Gastrocnemius medialis (tissue), 4 donors: ENCODE measurements around the gene TNFRSF1B. TPM values are rescaled to one million over a fixed set of nuclear protein-coding genes. Genes with fewer than 3 reads are reported as not detected.
A peak's percentile ranks its signal among the peaks of the same experiment; 100 is the strongest.

ENCODE experiments used
- ATAC-seq, 2 donors: fragments of 150-250 bp; one replicate each; pipeline ENCODE4 v1.9.1; 2016
- DNase-seq, 2 donors: peaks; one replicate each; pipeline ENCODE4 v3.0.0-alpha.2; 2019
- H3K27ac ChIP-seq, 4 donors: fragments of 200-600 bp; sonication (generic); 1 replicate in 1 of 4; 2 replicates in 3 of 4; pipeline ENCODE4 v1.5.1; 2016 to 2018; ENCODE audit warnings: mild to moderate bottlenecking in 2 of 4, moderate library complexity in 1 of 4
- H3K27me3 ChIP-seq, 3 donors: fragments of 200-600 bp; sonication (generic) in 2 of 3; 1 replicate in 1 of 3; 2 replicates in 2 of 3; pipeline versions ENCODE4 v1.5.1 to v1.6.0; 2016 to 2019; ENCODE audit warnings: mild to moderate bottlenecking in 1 of 3, moderate library complexity in 1 of 3
- H3K36me3 ChIP-seq, 2 donors: fragments of 200-600 bp; sonication (generic) in 1 of 2; one replicate each; pipeline ENCODE4 v1.5.1; 2017 to 2018
- H3K4me1 ChIP-seq, 2 donors: fragments of 200-600 bp; sonication (generic) in 1 of 2; one replicate each; pipeline ENCODE4 v1.5.1; 2016 to 2017; ENCODE audit warnings: mild to moderate bottlenecking in 2 of 2
- H3K4me3 ChIP-seq, 4 donors: fragments of 200-600 bp; sonication (generic) in 3 of 4; 1 replicate in 1 of 4; 2 replicates in 3 of 4; pipeline ENCODE4 v1.5.1; 2016 to 2019; ENCODE audit warnings: mild to moderate bottlenecking in 2 of 4
- H3K9me3 ChIP-seq, 3 donors: fragments of 200-600 bp; sonication (generic) in 2 of 3; 1 replicate in 1 of 3; 2 replicates in 2 of 3; pipeline ENCODE4 v1.5.1; 2016 to 2019
- POLR2A ChIP-seq, 2 donors: fragments of 450-650 bp; IDR thresholded peaks; one replicate each; pipeline ENCODE4 v1.6.1; 2017; ENCODE audit warnings: antibody characterized with exemption in 2 of 2, mild to moderate bottlenecking in 2 of 2, moderate library complexity in 2 of 2
- in situ Hi-C, 4 donors: fragments of 200-750 bp; cut with MboI; loops; one replicate each; pipeline versions ENCODE4 v1.15.0 to v1.8.0; 2017; ENCODE audit warnings: low sequenced_read_pairs in 4 of 4
- intact Hi-C: fragments of 100-400 bp; cut with DNase I; formaldehyde crosslinking; loops from one replicate; pipeline ENCODE4 v1.15.1; 2023; ENCODE audit warnings: low total_unique reads
- total RNA-seq, 4 donors: library from RNA; depleted of rRNA; stranded (reverse); fragments of >200 nt; gene quantifications; one replicate each; pipeline versions ENCODE4 v1.1.0 to v1.2.3, GENCODE V29; 2016
- TF ChIP-seq, protein P1 (sequence below), 5 experiments: fragments of 450-650 bp in 3 of 5; fragments of 200-600 bp in 2 of 5; sonication (generic) in 2 of 5; IDR thresholded peaks in 4 of 5; conservative IDR thresholded peaks in 1 of 5; 1 replicate in 4 of 5; 2 replicates in 1 of 5; pipeline ENCODE4 v1.5.1; 2016 to 2019; ENCODE audit warnings: antibody characterized with exemption in 5 of 5, mild to moderate bottlenecking in 3 of 5, moderate library complexity in 3 of 5

The TNFRSF1B gene
- total RNA-seq, 4 donors from 2014 or later = 14.0 to 29.5 (median 18.8) TPM

- intact Hi-C loops (loop anchor here (5.0 kb wide), 1 partner anchor 46 kb away; no protein-coding TSS in a partner anchor), in situ Hi-C loops (no loop called here)
- ATAC-seq (no peak), DNase-seq (no peak)
- Histone ChIP-seq H3K36me3 (no peaks in the 10 kb centered on the region), H3K27ac (no peak overlapping the region), H3K9me3 (no peaks in the 10 kb centered on the region), H3K4me3 (no peak overlapping the region), H3K4me1 (peaks cover 8 to 13% of the 10 kb centered on the region in 2 donors), H3K27me3 (no peaks in the 10 kb centered on the region)
- TF ChIP-seq POLR2A (IDR thresholded peaks at IDR 0.05) = no peak
- TF ChIP-seq, protein P1, sequence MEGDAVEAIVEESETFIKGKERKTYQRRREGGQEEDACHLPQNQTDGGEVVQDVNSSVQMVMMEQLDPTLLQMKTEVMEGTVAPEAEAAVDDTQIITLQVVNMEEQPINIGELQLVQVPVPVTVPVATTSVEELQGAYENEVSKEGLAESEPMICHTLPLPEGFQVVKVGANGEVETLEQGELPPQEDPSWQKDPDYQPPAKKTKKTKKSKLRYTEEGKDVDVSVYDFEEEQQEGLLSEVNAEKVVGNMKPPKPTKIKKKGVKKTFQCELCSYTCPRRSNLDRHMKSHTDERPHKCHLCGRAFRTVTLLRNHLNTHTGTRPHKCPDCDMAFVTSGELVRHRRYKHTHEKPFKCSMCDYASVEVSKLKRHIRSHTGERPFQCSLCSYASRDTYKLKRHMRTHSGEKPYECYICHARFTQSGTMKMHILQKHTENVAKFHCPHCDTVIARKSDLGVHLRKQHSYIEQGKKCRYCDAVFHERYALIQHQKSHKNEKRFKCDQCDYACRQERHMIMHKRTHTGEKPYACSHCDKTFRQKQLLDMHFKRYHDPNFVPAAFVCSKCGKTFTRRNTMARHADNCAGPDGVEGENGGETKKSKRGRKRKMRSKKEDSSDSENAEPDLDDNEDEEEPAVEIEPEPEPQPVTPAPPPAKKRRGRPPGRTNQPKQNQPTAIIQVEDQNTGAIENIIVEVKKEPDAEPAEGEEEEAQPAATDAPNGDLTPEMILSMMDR (IDR thresholded peaks at IDR 0.05 in 4 of 5, conservative IDR thresholded peaks at IDR 0.05 in 1 of 5) = no peak
Measured at GRCh38 chr1:12141163-12141850, 25.5 kb upstream of the TNFRSF1B start.

GRCh38 chr1:12142141-12142823 is 24.5 kb upstream of the TNFRSF1B start:
- H3K27ac ChIP-seq = peak overlapping the region in 2 of 4 donors; percentile 65 to 66
- TF ChIP-seq POLR2A (IDR thresholded peaks at IDR 0.05) = no peak
- TF ChIP-seq, protein P1 (IDR thresholded peaks at IDR 0.05 in 4 of 5, conservative IDR thresholded peaks at IDR 0.05 in 1 of 5) = no peak
- H3K9me3 ChIP-seq = no peaks in the 10 kb centered on the region
- in situ Hi-C loops = no loop called here
- ATAC-seq (no peak), DNase-seq (no peak)
- intact Hi-C loops = loop anchor here (5.0 kb wide), 1 partner anchor 45 kb away; no protein-coding TSS in a partner anchor
- H3K4me3 ChIP-seq = no peak overlapping the region
- no peaks in the 10 kb centered on the region for H3K36me3 ChIP-seq
- peaks cover 8 to 13% of the 10 kb centered on the region in 2 donors for H3K4me1 ChIP-seq
- H3K27me3 ChIP-seq = no peaks in the 10 kb centered on the region

DNA sequence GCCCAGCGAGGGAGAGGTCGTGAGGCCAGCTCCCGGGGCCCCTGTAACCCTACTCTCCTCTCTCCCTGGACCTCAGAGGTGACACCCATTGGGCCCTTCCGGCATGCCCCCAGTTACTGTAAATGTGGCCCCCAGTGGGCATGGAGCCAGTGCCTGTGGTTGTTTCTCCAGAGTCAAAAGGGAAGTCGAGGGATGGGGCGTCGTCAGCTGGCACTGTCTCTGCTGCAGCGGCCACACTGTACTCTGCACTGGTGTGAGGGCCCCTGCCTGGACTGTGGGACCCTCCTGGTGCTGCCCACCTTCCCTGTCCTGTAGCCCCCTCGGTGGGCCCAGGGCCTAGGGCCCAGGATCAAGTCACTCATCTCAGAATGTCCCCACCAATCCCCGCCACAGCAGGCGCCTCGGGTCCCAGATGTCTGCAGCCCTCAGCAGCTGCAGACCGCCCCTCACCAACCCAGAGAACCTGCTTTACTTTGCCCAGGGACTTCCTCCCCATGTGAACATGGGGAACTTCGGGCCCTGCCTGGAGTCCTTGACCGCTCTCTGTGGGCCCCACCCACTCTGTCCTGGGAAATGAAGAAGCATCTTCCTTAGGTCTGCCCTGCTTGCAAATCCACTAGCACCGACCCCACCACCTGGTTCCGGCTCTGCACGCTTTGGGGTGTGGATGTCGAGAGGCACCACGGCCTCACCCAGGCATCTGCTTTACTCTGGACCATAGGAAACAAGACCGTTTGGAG is 23.7 kb upstream of the TNFRSF1B start:
- TF ChIP-seq, protein P1 (IDR thresholded peaks at IDR 0.05 in 4 of 5, conservative IDR thresholded peaks at IDR 0.05 in 1 of 5) = no peak
- TF ChIP-seq POLR2A (IDR thresholded peaks at IDR 0.05) = no peak
- H3K4me3 ChIP-seq = no peak overlapping the region
- H3K36me3 ChIP-seq = no peaks in the 10 kb centered on the region
- peak in 1 of 2 donors; percentile 37 for DNase-seq
- peak overlapping the region; percentile 40 to 66 (median 66) for H3K27ac ChIP-seq
- H3K9me3 ChIP-seq = no peaks in the 10 kb centered on the region
- intact Hi-C loops (loop anchor here (5.0 kb wide), 1 partner anchor 44 kb away; no protein-coding TSS in a partner anchor), in situ Hi-C loops (no loop called here)
- ATAC-seq = peak; percentile 6
- H3K27me3 ChIP-seq = no peaks in the 10 kb centered on the region
- H3K4me1 ChIP-seq = peaks cover 8 to 13% of the 10 kb centered on the region in 2 donors

- intact Hi-C loops (loop anchor here (5.0 kb wide), 1 partner anchor 44 kb away; no protein-coding TSS in a partner anchor), in situ Hi-C loops (no loop called here)
- H3K36me3 ChIP-seq = no peaks in the 10 kb centered on the region
- no peaks in the 10 kb centered on the region for H3K9me3 ChIP-seq
- DNase-seq (peak; percentile 74 to 81), ATAC-seq (peak; percentile 73 to 79)
- no peaks in the 10 kb centered on the region for H3K27me3 ChIP-seq
- peak overlapping the region; percentile 40 to 66 (median 66) for H3K27ac ChIP-seq
- peak in 1 of 2 donors; percentile 12 for TF ChIP-seq POLR2A (IDR thresholded peaks at IDR 0.05)
- TF ChIP-seq, protein P1 (IDR thresholded peaks at IDR 0.05 in 4 of 5, conservative IDR thresholded peaks at IDR 0.05 in 1 of 5) = no peak
- peaks cover 8 to 13% of the 10 kb centered on the region in 2 donors for H3K4me1 ChIP-seq
- H3K4me3 ChIP-seq = no peak overlapping the region
Measured at GRCh38 chr1:12143631-12144155, 23.1 kb upstream of the TNFRSF1B start.
